ENCODE results near the gene MDM4.

The MDM4 gene

DNA sequence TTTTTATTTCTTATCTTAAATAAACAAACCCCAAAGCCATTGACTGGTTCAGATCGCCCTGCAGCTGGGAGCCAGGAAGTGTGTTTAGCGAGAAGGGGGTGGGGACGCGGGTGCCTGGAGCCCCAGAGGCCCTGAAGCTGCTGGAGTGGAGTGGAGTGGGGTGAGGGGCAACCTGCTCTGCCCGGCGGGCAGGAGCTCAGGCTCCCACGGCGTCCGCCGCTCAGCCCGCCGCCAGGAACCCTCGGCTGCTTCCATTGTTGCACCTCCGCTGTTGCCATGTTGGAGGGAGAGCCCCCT, 22.3 kb upstream of the MDM4 start:
- H3K4me2 ChIP-seq (ENCODE audit: low read length), result peak overlapping the region; percentile 94
- H3K4me3 ChIP-seq (ENCODE audit: low read length), result peak overlapping the region; percentile 72
- peak overlapping the region; percentile 47 for H3K9ac ChIP-seq (ENCODE audit: low read depth, low read length)
- H3K9me3 ChIP-seq (replicated peaks; ENCODE audit: low read length), result no peaks in the 10 kb centered on the region
- peaks cover 16% of the 10 kb centered on the region for H3K4me1 ChIP-seq (ENCODE audit: control insufficient read depth, insufficient read depth, low read length)
- peaks cover 78% of the 10 kb centered on the region for H3K27me3 ChIP-seq (ENCODE audit: control insufficient read depth, insufficient read depth, low read length)
- no peaks in the 10 kb centered on the region for H3K36me3 ChIP-seq (ENCODE audit: insufficient read depth, low read length)

GRCh38 chr1:204494281-204495077, 21.7 kb upstream of the MDM4 start, which contains the start of gene PIK3C2B:
PIK3C2B (minus strand) TSS chr1:204494805; CDS start chr1:204469802, 25,003 bp downstream.
- H3K4me1 ChIP-seq (ENCODE audit: control insufficient read depth, insufficient read depth, low read length), result peaks cover 16% of the 10 kb centered on the region
- H3K4me3 ChIP-seq (ENCODE audit: low read length), result peak within 1 kb of the TSS; percentile 72
- no peaks in the 10 kb centered on the region for H3K9me3 ChIP-seq (replicated peaks; ENCODE audit: low read length)
- H3K36me3 ChIP-seq (ENCODE audit: insufficient read depth, low read length), result no peaks in the 10 kb centered on the region
- peaks cover 82% of the 10 kb centered on the region for H3K27me3 ChIP-seq (ENCODE audit: control insufficient read depth, insufficient read depth, low read length)
- peak within 1 kb of the TSS; percentile 94 for H3K4me2 ChIP-seq (ENCODE audit: low read length)
- peak within 1 kb of the TSS; percentile 47 for H3K9ac ChIP-seq (ENCODE audit: low read depth, low read length)

DNA sequence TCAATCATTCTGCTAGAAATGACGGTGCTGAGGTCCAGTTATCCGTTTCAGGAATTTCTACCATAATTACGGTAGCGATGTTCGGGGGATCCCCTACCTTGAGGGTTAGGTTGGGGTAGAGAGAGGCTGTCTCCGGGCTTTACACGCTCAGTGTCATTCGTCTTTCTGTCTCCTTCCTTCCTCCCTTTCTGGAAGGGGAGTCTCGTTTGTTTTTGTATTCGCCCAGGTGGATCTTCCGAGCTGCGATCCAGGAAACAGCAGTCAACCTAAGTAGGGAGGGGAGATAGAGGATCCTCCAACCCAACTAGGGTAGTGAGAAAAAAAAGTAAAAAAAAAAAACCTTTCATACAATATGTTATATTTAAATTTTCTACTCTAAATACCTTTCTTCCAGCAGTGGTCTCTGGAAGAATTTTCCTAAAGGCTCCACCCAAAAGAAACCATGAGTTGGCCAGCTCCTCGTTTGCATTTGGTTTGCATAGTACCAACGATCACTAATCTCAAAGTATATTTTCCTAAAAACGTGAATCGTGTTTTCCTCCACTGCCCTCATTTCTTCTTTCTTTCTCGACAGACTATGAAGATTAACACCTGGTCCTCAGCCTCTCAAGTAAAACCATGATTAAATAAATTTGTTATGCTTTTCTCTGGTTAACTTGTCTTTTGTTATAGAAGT, 21.0 kb upstream of the MDM4 start:
- Histone ChIP-seq H3K4me3 (ENCODE audit: low read length) (peak overlapping the region; percentile 72), H3K4me1 (ENCODE audit: control insufficient read depth, insufficient read depth, low read length) (peaks cover 16% of the 10 kb centered on the region), H3K27me3 (ENCODE audit: control insufficient read depth, insufficient read depth, low read length) (peaks cover 82% of the 10 kb centered on the region), H3K4me2 (ENCODE audit: low read length) (peak overlapping the region; percentile 94), H3K9me3 (replicated peaks; ENCODE audit: low read length) (no peaks in the 10 kb centered on the region), H3K9ac (ENCODE audit: low read depth, low read length) (peak overlapping the region; percentile 7), H3K36me3 (ENCODE audit: insufficient read depth, low read length) (no peaks in the 10 kb centered on the region)

DNA sequence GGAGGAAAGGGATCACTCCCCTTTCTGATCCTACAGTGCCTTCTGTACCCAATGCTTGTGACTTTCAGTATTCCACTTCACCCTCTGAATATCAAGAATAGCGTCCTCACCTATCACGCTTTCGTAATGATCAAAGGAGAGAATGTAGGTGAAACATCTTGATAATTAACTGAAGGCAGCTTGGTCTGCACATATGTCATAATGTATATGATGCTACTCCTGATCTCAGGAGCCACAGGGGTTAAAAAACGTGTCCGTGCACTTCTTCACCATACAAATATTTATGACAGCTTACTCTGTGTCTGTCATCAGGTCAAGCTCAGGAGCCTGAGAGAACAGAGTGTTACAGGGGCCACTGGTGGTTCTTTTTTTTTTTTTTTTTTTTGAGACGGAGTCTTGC, 20.4 kb upstream of the MDM4 start:
- peaks cover 16% of the 10 kb centered on the region for H3K4me1 ChIP-seq (ENCODE audit: control insufficient read depth, insufficient read depth, low read length)
- no peaks in the 10 kb centered on the region for H3K36me3 ChIP-seq (ENCODE audit: insufficient read depth, low read length)
- H3K9me3 ChIP-seq (replicated peaks; ENCODE audit: low read length), result no peaks in the 10 kb centered on the region
- H3K9ac ChIP-seq (ENCODE audit: low read depth, low read length), result no peak overlapping the region
- H3K27me3 ChIP-seq (ENCODE audit: control insufficient read depth, insufficient read depth, low read length), result peaks cover 81% of the 10 kb centered on the region
- no peak overlapping the region for H3K4me2 ChIP-seq (ENCODE audit: low read length)
- H3K4me3 ChIP-seq (ENCODE audit: low read length), result no peak overlapping the region

- H3K9ac ChIP-seq (ENCODE audit: low read depth, low read length), result no peak overlapping the region
- H3K4me1 ChIP-seq (ENCODE audit: control insufficient read depth, insufficient read depth, low read length), result peaks cover 9% of the 10 kb centered on the region
- no peaks in the 10 kb centered on the region for H3K36me3 ChIP-seq (ENCODE audit: insufficient read depth, low read length)
Measured at GRCh38 chr1:204498981-204499380, 17.2 kb upstream of the MDM4 start.

GRCh38 chr1:204499511-204500468, 16.4 kb upstream of the MDM4 start:
- Histone ChIP-seq H3K4me2 (ENCODE audit: low read length) (no peak overlapping the region), H3K4me3 (ENCODE audit: low read length) (no peak overlapping the region), H3K9ac (ENCODE audit: low read depth, low read length) (no peak overlapping the region), H3K4me1 (ENCODE audit: control insufficient read depth, insufficient read depth, low read length) (peaks cover 3% of the 10 kb centered on the region), H3K27me3 (ENCODE audit: control insufficient read depth, insufficient read depth, low read length) (peaks cover 60% of the 10 kb centered on the region), H3K36me3 (ENCODE audit: insufficient read depth, low read length) (no peaks in the 10 kb centered on the region), H3K9me3 (replicated peaks; ENCODE audit: low read length) (no peaks in the 10 kb centered on the region)

More at GRCh38 chr1:204498981-204499380, 17.2 kb upstream of the MDM4 start:
- H3K27me3 ChIP-seq (ENCODE audit: control insufficient read depth, insufficient read depth, low read length), result peaks cover 65% of the 10 kb centered on the region
- H3K4me3 ChIP-seq (ENCODE audit: low read length), result no peak overlapping the region
- H3K9me3 ChIP-seq (replicated peaks; ENCODE audit: low read length), result no peaks in the 10 kb centered on the region
- H3K4me2 ChIP-seq (ENCODE audit: low read length), result no peak overlapping the region

- peaks cover 3% of the 10 kb centered on the region for H3K4me1 ChIP-seq (ENCODE audit: control insufficient read depth, insufficient read depth, low read length)
- H3K9me3 ChIP-seq (replicated peaks; ENCODE audit: low read length), result no peaks in the 10 kb centered on the region
- peaks cover 41% of the 10 kb centered on the region for H3K27me3 ChIP-seq (ENCODE audit: control insufficient read depth, insufficient read depth, low read length)
- no peak overlapping the region for H3K9ac ChIP-seq (ENCODE audit: low read depth, low read length)
- H3K4me3 ChIP-seq (ENCODE audit: low read length), result no peak overlapping the region
- no peak overlapping the region for H3K4me2 ChIP-seq (ENCODE audit: low read length)
- no peaks in the 10 kb centered on the region for H3K36me3 ChIP-seq (ENCODE audit: insufficient read depth, low read length)
Measured at GRCh38 chr1:204502241-204502640, 14.0 kb upstream of the MDM4 start.

- Histone ChIP-seq H3K9me3 (replicated peaks; ENCODE audit: low read length) (no peaks in the 10 kb centered on the region), H3K4me2 (ENCODE audit: low read length) (no peak overlapping the region), H3K4me1 (ENCODE audit: control insufficient read depth, insufficient read depth, low read length) (peaks cover 3% of the 10 kb centered on the region), H3K9ac (ENCODE audit: low read depth, low read length) (no peak overlapping the region), H3K27me3 (ENCODE audit: control insufficient read depth, insufficient read depth, low read length) (peaks cover 30% of the 10 kb centered on the region), H3K4me3 (ENCODE audit: low read length) (no peak overlapping the region), H3K36me3 (ENCODE audit: insufficient read depth, low read length) (no peaks in the 10 kb centered on the region)
Measured at GRCh38 chr1:204503122-204503912, 12.9 kb upstream of the MDM4 start.

GRCh38 chr1:204503913-204504519, 12.2 kb upstream of the MDM4 start:
- Histone ChIP-seq H3K36me3 (ENCODE audit: insufficient read depth, low read length) (no peaks in the 10 kb centered on the region), H3K9ac (ENCODE audit: low read depth, low read length) (no peak overlapping the region), H3K4me3 (ENCODE audit: low read length) (no peak overlapping the region), H3K4me2 (ENCODE audit: low read length) (no peak overlapping the region), H3K4me1 (ENCODE audit: control insufficient read depth, insufficient read depth, low read length) (peaks cover 3% of the 10 kb centered on the region), H3K27me3 (ENCODE audit: control insufficient read depth, insufficient read depth, low read length) (peaks cover 25% of the 10 kb centered on the region), H3K9me3 (replicated peaks; ENCODE audit: low read length) (no peaks in the 10 kb centered on the region)

- Histone ChIP-seq H3K36me3 (ENCODE audit: insufficient read depth, low read length) (no peaks in the 10 kb centered on the region), H3K4me1 (ENCODE audit: control insufficient read depth, insufficient read depth, low read length) (peaks cover 3% of the 10 kb centered on the region), H3K4me2 (ENCODE audit: low read length) (peak overlapping the region; percentile 69), H3K27me3 (ENCODE audit: control insufficient read depth, insufficient read depth, low read length) (peaks cover 12% of the 10 kb centered on the region), H3K9ac (ENCODE audit: low read depth, low read length) (peak overlapping the region; percentile 54), H3K4me3 (ENCODE audit: low read length) (peak overlapping the region; percentile 72), H3K9me3 (replicated peaks; ENCODE audit: low read length) (no peaks in the 10 kb centered on the region)
Measured at GRCh38 chr1:204505674-204506200, 10.5 kb upstream of the MDM4 start.
